SK-N-SH (cell line): ENCODE results near the gene SYNJ2. TPM values are rescaled to one million over a fixed set of nuclear protein-coding genes. Genes with fewer than 3 reads are reported as not detected.

ENCODE experiments used
- CTCF ChIA-PET: fragments of 300-600, 350-600 bp; formaldehyde crosslinking; extraction: SDS; loops from one replicate; lab custom pipeline; 2021; lab: Yijun Ruan, JAX
- POLR2A ChIA-PET: fragments of 350-600 bp; sonication (Branson Sonifier 250); formaldehyde crosslinking; extraction: SDS; loops from one replicate; lab custom pipeline; 2020; ENCODE audit warnings: antibody characterized with exemption, inconsistent platforms; lab: Yijun Ruan, JAX
- DNase-seq: peaks from one replicate; pipeline ENCODE4 v3.0.0; 2012
- H2AFZ ChIP-seq: fragments of 200-600 bp; sonication (generic); 2 replicates; pipeline ENCODE4 v1.8.1; 2016; ENCODE audit warnings: antibody characterized with exemption, mild to moderate bottlenecking, low read depth
- H3F3A ChIP-seq: fragments of 200-600 bp; sonication (generic); replicated peaks from 2 replicates; pipeline ENCODE3; 2016; ENCODE audit warnings: antibody characterized with exemption, mild to moderate bottlenecking; ENCODE audit not compliant: insufficient read depth
- H3K27ac ChIP-seq, 2 experiments: fragments of 200-500 bp in 1 of 2; fragments of 200-600 bp in 1 of 2; sonication (Bioruptor generic) in 1 of 2; sonication (generic), shearing (Covaris generic) in 1 of 2; 2 replicates each; pipeline versions ENCODE4 v1.5.1 to v1.6.1; 2014 to 2016; ENCODE audit warnings: low read depth in 2 of 2, inconsistent platforms in 1 of 2, low read length in 1 of 2, mild to moderate bottlenecking in 1 of 2, mixed read lengths in 1 of 2
- H3K27me3 ChIP-seq: fragments of 200-600 bp; sonication (generic), shearing (Covaris generic); 2 replicates; pipeline ENCODE4 v1.6.1; 2016; ENCODE audit warnings: mixed run types; ENCODE audit not compliant: insufficient read depth
- H3K36me3 ChIP-seq, 2 experiments: fragments of 200-500 bp in 1 of 2; fragments of 200-600 bp in 1 of 2; sonication (Bioruptor generic) in 1 of 2; sonication (generic) in 1 of 2; replicated peaks in 1 of 2; 2 replicates each; pipeline versions ENCODE3 to v1.5.1; 2014 to 2016; ENCODE audit warnings: low read length in 1 of 2, mild to moderate bottlenecking in 1 of 2; ENCODE audit not compliant: insufficient read depth in 2 of 2, control insufficient read depth in 1 of 2
- H3K4me1 ChIP-seq, 2 experiments: fragments of 200-500 bp in 1 of 2; fragments of 200-600 bp in 1 of 2; sonication (Bioruptor generic) in 1 of 2; sonication (generic), shearing (Covaris generic) in 1 of 2; 2 replicates each; pipeline versions ENCODE4 v1.5.1 to v1.6.1; 2014 to 2016; ENCODE audit warnings: low read depth in 1 of 2, low read length in 1 of 2, mixed run types in 1 of 2; ENCODE audit not compliant: insufficient read depth in 2 of 2, control insufficient read depth in 1 of 2
- H3K4me2 ChIP-seq: fragments of 200-600 bp; sonication (generic), shearing (Covaris generic); 2 replicates; pipeline ENCODE4 v1.6.1; 2017; ENCODE audit warnings: mixed run types
- H3K4me3 ChIP-seq, 2 experiments: fragments of 200-500 bp in 1 of 2; fragments of 200-600 bp in 1 of 2; sonication (Bioruptor generic) in 1 of 2; sonication (generic), shearing (Covaris generic) in 1 of 2; 2 replicates each; pipeline versions ENCODE4 v1.5.1 to v1.8.1; 2014 to 2016; ENCODE audit warnings: low read depth in 2 of 2, inconsistent platforms in 1 of 2, low read length in 1 of 2, mild to moderate bottlenecking in 1 of 2, mixed read lengths in 1 of 2, moderate library complexity in 1 of 2
- H3K79me2 ChIP-seq: fragments of 200-600 bp; sonication (generic); 2 replicates; pipeline ENCODE4 v1.8.1; 2017; ENCODE audit warnings: mild to moderate bottlenecking; ENCODE audit not compliant: insufficient read depth
- H3K9ac ChIP-seq: fragments of 200-600 bp; sonication (generic); 2 replicates; pipeline ENCODE4 v1.6.1; 2017; ENCODE audit warnings: mixed run types
- H3K9me2 ChIP-seq: fragments of 200-600 bp; sonication (generic); 2 replicates; pipeline ENCODE4 v1.6.1; 2017; ENCODE audit warnings: mixed run types
- H3K9me3 ChIP-seq: fragments of 200-600 bp; sonication (generic); 2 replicates; pipeline ENCODE4 v1.6.1; 2017; ENCODE audit warnings: mixed run types, mild to moderate bottlenecking, moderate library complexity
- H4K20me1 ChIP-seq: fragments of 200-600 bp; sonication (generic); 2 replicates; pipeline ENCODE4 v1.6.1; 2017; ENCODE audit warnings: mild to moderate bottlenecking, mixed run types; ENCODE audit not compliant: insufficient read depth
- CHD2 ChIP-seq: fragments of 150-350 bp; IDR thresholded peaks from 2 replicates; pipeline ENCODE4 v1.6.1; 2018; ENCODE audit warnings: low read length; ENCODE audit not compliant: partially characterized antibody
- CTCF ChIP-seq: fragments of 200-600 bp; sonication (generic); IDR thresholded peaks from 2 replicates; pipeline ENCODE4 v1.6.1; 2017; ENCODE audit warnings: antibody characterized with exemption, mild to moderate bottlenecking, moderate library complexity
- EZH2phosphoT487 ChIP-seq: fragments of 200-600 bp; sonication (generic); IDR thresholded peaks from 2 replicates; pipeline ENCODE4 v1.6.1; 2017; ENCODE audit warnings: low read depth, mixed run types, mild to moderate bottlenecking, antibody characterized with exemption, moderate library complexity, borderline replicate concordance
- FOSL2 ChIP-seq: IDR thresholded peaks from 2 replicates; pipeline ENCODE4 v1.4.0; 2012; ENCODE audit warnings: low read depth, mild to moderate bottlenecking, moderate library complexity, borderline replicate concordance
- FOXM1 ChIP-seq: IDR thresholded peaks from 2 replicates; pipeline ENCODE4 v1.4.0; 2012; ENCODE audit warnings: low read depth, mild to moderate bottlenecking
- GABPA ChIP-seq: IDR thresholded peaks from 2 replicates; pipeline ENCODE4 v1.4.0; 2012; ENCODE audit warnings: low read depth, mild to moderate bottlenecking
- IRF3 ChIP-seq: fragments of 150-350 bp; IDR thresholded peaks from 2 replicates; pipeline ENCODE4 v1.6.1; 2016; ENCODE audit warnings: mild to moderate bottlenecking, low read depth, low read length
- PBX3 ChIP-seq: IDR thresholded peaks from 2 replicates; pipeline ENCODE4; 2012
- POLR2AphosphoS5 ChIP-seq: IDR thresholded peaks from 2 replicates; pipeline ENCODE4 v1.6.1; 2012; ENCODE audit warnings: low read depth, low read length
- RCOR1 ChIP-seq: fragments of 150-350 bp; IDR thresholded peaks from 2 replicates; pipeline ENCODE4 v1.6.1; 2017; ENCODE audit warnings: antibody characterized with exemption, low read length
- RFX5 ChIP-seq: IDR thresholded peaks from 2 replicates; pipeline ENCODE4 v1.6.1; 2012; ENCODE audit warnings: mild to moderate bottlenecking, improper control_type of control experiment, low read length
- RXRA ChIP-seq: IDR thresholded peaks from 2 replicates; pipeline ENCODE4 v1.4.0; 2012; ENCODE audit warnings: low read depth, mild to moderate bottlenecking, borderline replicate concordance
- SIN3A ChIP-seq: IDR thresholded peaks from 2 replicates; pipeline ENCODE4 v1.6.1; 2012; ENCODE audit warnings: low read depth, mild to moderate bottlenecking, low read length, moderate library complexity, borderline replicate concordance
- TAF1 ChIP-seq: IDR thresholded peaks from 2 replicates; pipeline ENCODE4 v1.6.1; 2012; ENCODE audit warnings: low read depth, mild to moderate bottlenecking, low read length, moderate library complexity, borderline replicate concordance
- TEAD4 ChIP-seq: IDR thresholded peaks from 2 replicates; pipeline ENCODE4 v1.4.0; 2012; ENCODE audit warnings: mild to moderate bottlenecking, borderline replicate concordance; ENCODE audit not compliant: insufficient read depth
- USF1 ChIP-seq: IDR thresholded peaks from 2 replicates; pipeline ENCODE4 v1.4.0; 2012; ENCODE audit warnings: low read depth, borderline replicate concordance
- USF2 ChIP-seq: fragments of 150-350 bp; IDR thresholded peaks from 2 replicates; pipeline ENCODE4 v1.6.1; 2017; ENCODE audit warnings: antibody characterized with exemption, low read length, low read depth, borderline replicate concordance
- ZBTB33 ChIP-seq: IDR thresholded peaks from 2 replicates; pipeline ENCODE4 v1.4.0; 2012; ENCODE audit warnings: low read depth, borderline replicate concordance
- WGBS: methylation state at CpG from one replicate; pipeline ENCODE4 v1.1.6; 2017; ENCODE audit warnings: low lambda C conversion rate; 5-methylcytosine and 5-hydroxymethylcytosine counted together
- polyA plus RNA-seq, 3 experiments: library from polyadenylated mRNA; depleted of rRNA; stranded (reverse); fragments of >200 nt; gene quantifications; 2 replicates each; pipeline ENCODE4 v1.2.3, GENCODE V29; 2012

The SYNJ2 gene
- polyA plus RNA-seq, 1 of the 3 experiments (the other 2 are of a cell fraction): 40.0 TPM

GRCh38 chr6:158028876-158029275, 47.2 kb downstream of the SYNJ2 start:
- no peak overlapping the region for H3K9ac ChIP-seq
- peaks cover 26 to 43% of the 10 kb centered on the region in 2 experiments; a peak in 3 of 4 replicates for H3K4me1 ChIP-seq
- H2AFZ ChIP-seq: no peak overlapping the region
- ChIA-PET CTCF (interaction anchor here (0.8 kb wide), 1 partner anchor 361 kb away, joined by 3 read pairs; no protein-coding TSS in a partner anchor), POLR2A (no interaction called here)
- TF ChIP-seq CTCF (no peak), POLR2AphosphoS5 (no peak), RFX5 (no peak), RXRA (no peak), FOSL2 (no peak), USF1 (no peak), SIN3A (no peak)
- no peaks in the 10 kb centered on the region for H4K20me1 ChIP-seq
- H3K9me2 ChIP-seq: no peaks in the 10 kb centered on the region
- peak overlapping the region in 1 of 2 experiments; percentile 96; a peak in 1 of 4 replicates for H3K27ac ChIP-seq
- H3K4me3 ChIP-seq: no peak overlapping the region
- H3K4me2 ChIP-seq: no peak overlapping the region
- H3K9me3 ChIP-seq: no peaks in the 10 kb centered on the region
- WGBS: 90% methylated on average over 7 of the region's 8 CpGs
- H3F3A ChIP-seq: peaks cover 57% of the 10 kb centered on the region
- H3K36me3 ChIP-seq: peaks cover 6 to 22% of the 10 kb centered on the region in 2 experiments
- H3K27me3 ChIP-seq: no peaks in the 10 kb centered on the region
- DNase-seq: no peak
- peaks cover 77% of the 10 kb centered on the region for H3K79me2 ChIP-seq

GRCh38 chr6:158029668-158030230, 48.1 kb downstream of the SYNJ2 start:
- POLR2A ChIA-PET: no interaction called here
- Histone ChIP-seq H3F3A (peaks cover 52% of the 10 kb centered on the region), H3K9me3 (no peaks in the 10 kb centered on the region), H3K9ac (no peak overlapping the region), H4K20me1 (no peaks in the 10 kb centered on the region)
- 96% methylated on average over 10 of the region's 10 CpGs for WGBS
- TF ChIP-seq PBX3 (no peak), RCOR1 (no peak), USF2 (no peak), GABPA (no peak), FOXM1 (no peak), FOSL2 (no peak), ZBTB33 (no peak), TAF1 (no peak), IRF3 (no peak), EZH2phosphoT487 (no peak), CHD2 (no peak), POLR2AphosphoS5 (no peak), TEAD4 (no peak)
- TF ChIP-seq, all 33 proteins: peak for 0
- no peak overlapping the region for H3K4me2 ChIP-seq
- peaks cover 6 to 31% of the 10 kb centered on the region in 2 experiments for H3K36me3 ChIP-seq
- CTCF ChIA-PET: no interaction called here
- DNase-seq: no peak
- H3K9me2 ChIP-seq: no peaks in the 10 kb centered on the region
- H3K4me3 ChIP-seq: no peak overlapping the region
- no peak overlapping the region for H2AFZ ChIP-seq
- peak overlapping the region in 1 of 2 experiments; percentile 96; a peak in 2 of 4 replicates for H3K27ac ChIP-seq
- H3K79me2 ChIP-seq: peaks cover 77% of the 10 kb centered on the region
- H3K4me1 ChIP-seq: peaks cover 26 to 43% of the 10 kb centered on the region in 2 experiments; a peak in 3 of 4 replicates
- no peaks in the 10 kb centered on the region for H3K27me3 ChIP-seq
